Retinal pigment epithelial cell (primary cell): ENCODE measurements around the gene SEL1L2.
A peak's percentile ranks its signal among the peaks of the same experiment; 100 is the strongest.

ENCODE experiments used
- DNase-seq: peaks from one replicate; pipeline ENCODE4 v3.0.0-alpha.2; 2010; ENCODE audit warnings: low read depth
- H3K4me3 ChIP-seq: 2 replicates; pipeline ENCODE4 v1.5.1; 2011; ENCODE audit warnings: mild to moderate bottlenecking, low read length, control low read depth, moderate library complexity
- CTCF ChIP-seq: conservative IDR thresholded peaks from 2 replicates; pipeline ENCODE4 v1.5.1; 2011; ENCODE audit warnings: low read depth, low read length, control low read depth, inconsistent platforms

SEL1L2 gene

GRCh38 chr20:13813910-13814309, 176.5 kb downstream of the SEL1L2 start:
- TF ChIP-seq CTCF: no peak
- DNase-seq: no peak

GRCh38 chr20:13810446-13810845, 180.0 kb downstream of the SEL1L2 start:
- TF ChIP-seq CTCF: no peak
- H3K4me3 ChIP-seq: no peak overlapping the region
- DNase-seq: no peak

More at GRCh38 chr20:13813910-13814309, 176.5 kb downstream of the SEL1L2 start:
- no peak overlapping the region for H3K4me3 ChIP-seq

DNA sequence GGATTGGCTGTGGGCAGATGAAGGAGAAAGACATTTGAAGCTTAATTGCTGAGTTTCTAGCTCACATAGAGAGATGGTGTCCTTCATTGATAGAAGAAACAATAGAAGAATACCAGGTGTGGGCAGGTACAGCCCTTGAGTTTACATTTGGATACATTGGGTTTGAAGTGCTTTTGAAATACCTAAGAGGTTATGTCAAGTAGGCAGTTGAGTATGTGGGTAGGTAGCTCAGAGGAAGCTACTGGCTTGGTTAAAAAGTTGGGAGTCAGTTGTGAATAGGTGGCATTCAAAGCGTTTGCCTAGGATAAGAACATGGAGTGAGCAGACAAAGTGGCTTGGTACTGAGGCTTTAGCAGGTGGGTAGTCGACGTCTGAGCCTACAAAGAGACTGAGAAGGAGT, 180.6 kb downstream of the SEL1L2 start:
- no peak for TF ChIP-seq CTCF
- H3K4me3 ChIP-seq: no peak overlapping the region
- no peak for DNase-seq

DNA sequence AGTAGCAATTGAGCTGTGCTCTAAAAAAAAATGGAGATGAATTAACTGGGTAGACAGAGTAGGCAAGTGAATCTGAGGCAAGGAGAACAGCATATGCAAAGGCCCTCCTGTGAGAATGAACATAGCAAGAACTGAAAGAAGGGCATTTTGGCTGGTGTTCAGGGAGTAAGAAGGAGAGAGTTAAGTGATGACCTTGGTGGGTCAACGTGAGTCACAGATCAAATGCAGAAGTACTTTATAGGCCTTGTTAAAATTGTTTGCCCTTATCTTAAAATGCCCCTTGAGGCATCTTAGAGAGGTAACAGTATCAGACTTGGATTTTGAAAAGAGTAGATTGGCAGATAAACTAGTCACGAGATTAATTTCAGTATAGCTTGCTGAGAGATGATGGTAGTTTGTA, 181.0 kb downstream of the SEL1L2 start:
- DNase-seq: no peak
- no peak for TF ChIP-seq CTCF
- H3K4me3 ChIP-seq: no peak overlapping the region

GRCh38 chr20:13800728-13801134, 189.7 kb downstream of the SEL1L2 start:
- TF ChIP-seq CTCF: no peak
- no peak overlapping the region for H3K4me3 ChIP-seq
- peak; percentile 62 for DNase-seq

- no peak for TF ChIP-seq CTCF
- DNase-seq: no peak
- no peak overlapping the region for H3K4me3 ChIP-seq
These were observed 190.4 kb downstream of the SEL1L2 start for GRCh38 chr20:13799974-13800373.
